ENCODE measurements around the gene AFAP1L2.

The AFAP1L2 gene

DNA sequence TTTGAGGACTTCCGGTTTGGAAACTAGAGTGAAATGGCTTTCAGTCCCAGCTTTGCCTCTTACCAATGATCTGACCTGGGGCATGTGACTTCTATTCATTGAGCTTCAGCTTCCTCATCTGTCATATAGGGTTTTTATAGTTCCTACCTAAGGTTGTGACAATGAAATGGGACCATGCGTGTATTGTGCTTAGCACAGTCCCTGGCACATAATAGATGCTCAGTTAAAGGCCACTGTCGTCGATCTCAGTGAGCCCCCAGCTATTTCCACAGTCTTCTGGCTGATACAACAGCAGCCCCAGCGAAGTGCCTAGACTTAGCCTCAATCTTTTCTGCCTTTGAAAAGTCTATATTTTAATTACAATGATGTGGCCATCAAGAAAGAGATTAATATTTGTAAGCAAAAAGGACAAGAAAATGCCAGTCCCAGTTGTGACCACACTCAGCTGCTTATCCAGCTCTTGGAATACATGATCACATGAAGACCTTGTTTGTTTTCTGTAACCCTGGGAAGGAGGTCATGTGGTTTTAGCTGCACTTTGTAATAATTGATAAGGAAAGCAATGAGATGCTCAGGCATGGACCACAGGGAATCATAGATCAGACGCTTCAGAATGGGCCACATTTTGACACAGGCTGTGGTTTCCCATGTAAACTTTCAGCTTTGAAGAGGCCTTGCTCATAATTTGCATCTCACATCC is 120.6 kb downstream of the AFAP1L2 start:
- no peak for DNase-seq

DNA sequence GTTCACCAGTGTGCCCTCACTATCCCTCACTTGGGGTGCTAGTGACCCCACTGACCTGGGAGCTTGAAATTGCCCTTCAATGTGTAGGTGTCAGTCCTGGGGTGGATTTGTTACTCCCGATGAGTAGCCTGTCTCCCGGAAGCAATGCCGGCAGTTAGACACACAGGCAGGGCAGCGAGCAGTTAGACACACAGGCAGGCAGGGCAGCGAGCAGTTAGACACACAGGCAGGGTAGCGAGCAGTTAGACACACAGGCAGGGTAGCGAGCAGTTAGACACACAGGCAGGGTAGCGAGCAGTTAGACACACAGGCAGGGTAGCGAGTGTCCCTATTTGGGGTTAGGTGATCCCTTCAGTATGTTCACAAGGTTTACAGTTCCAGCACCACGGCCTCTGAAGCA is 121.2 kb downstream of the AFAP1L2 start:
- no peak for DNase-seq

DNA sequence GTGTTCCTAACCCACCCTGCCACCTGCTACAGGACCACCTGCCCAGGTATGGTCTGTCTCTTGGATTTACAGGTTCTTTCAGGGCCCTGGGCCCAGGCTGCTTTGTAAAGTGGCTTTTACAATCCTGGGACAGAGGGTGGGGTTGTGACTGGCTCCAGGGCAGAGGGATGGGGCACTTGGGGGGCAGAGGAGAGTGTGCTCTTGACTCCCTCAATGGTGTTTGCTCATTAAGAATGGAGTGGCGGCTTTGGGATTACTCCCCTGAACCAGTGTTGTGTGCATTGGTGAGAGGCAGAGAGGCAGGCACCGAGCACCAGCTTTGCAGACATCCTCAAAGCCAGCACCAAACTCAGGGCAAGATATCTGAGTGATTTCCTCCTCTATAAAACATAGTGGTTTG is 121.8 kb downstream of the AFAP1L2 start:
- no peak for DNase-seq

DNA sequence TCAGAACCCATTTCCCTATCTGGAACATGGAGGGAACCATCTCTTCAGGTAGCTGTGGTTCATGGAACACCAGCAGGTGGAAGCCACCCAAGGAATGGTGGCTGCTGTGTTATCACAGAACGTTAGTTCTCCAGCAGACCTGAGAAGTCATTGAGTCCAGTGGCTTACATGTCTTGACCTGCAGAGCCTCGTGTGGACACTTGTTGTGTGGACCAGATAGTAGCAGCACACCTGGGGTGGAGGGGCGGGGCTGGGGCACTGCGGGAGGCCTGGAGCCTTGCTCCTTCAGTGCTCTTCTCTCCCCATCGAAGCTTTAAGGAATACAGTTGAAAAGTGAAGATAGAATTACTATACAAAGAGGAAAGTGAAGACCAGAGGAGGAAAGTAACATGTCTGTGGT is 122.8 kb downstream of the AFAP1L2 start:
- no peak for DNase-seq

DNA sequence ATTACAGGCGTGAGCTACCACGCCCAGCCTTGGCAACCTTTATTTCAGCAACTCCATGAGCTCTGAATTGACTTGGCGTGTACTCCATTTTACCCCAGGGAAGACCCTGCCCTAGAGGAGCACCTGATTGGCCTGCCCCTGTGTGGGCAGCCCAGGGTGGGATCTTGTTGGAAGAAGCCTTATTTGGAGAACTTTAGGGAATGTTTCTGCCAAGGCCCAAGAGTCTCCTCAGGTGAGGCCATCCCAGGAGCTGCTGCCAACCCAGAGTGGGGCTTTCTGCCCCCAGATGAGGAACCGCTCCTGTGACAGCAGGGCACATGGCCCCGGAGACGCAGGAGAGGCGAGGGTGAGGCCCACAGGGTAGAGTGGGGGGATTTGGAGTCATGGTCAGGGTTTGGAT is 123.3 kb downstream of the AFAP1L2 start:
- no peak for DNase-seq

DNA sequence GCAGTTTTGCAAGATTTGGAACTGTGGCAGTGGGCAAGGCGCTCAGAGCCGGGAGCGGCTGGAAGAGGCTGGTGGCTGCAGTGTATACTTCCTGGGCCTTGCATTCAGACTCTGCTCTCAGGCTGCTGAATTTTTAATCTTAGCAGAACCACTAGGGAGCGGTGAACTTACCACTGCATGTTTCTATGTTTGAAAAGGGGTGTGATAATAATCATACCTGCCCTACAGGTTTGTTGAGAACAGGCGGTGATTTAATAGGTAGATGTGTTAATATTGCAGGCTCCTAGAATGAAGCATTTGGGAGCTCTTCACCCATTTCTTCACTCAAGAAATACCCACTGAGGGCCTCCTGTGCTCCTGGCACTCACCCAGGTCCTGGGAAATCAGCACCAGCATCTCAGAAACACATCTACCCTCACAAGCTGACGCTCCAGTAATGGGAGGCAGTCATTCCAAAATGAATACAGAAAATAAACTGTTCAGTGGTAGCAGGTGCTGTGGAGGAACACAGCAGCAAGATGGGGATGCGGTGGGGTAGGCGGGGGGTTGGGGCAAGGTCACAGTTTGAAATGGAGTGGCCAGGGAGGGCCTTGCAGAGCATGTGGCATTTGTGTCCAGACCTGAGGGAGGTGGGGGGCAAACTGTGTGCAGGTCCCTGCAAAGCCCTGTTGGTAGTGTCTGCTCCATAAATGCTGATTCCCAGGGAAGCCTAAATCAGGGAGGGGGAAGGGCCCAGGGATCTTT is 124.2 kb downstream of the AFAP1L2 start:
- no peak for DNase-seq

DNA sequence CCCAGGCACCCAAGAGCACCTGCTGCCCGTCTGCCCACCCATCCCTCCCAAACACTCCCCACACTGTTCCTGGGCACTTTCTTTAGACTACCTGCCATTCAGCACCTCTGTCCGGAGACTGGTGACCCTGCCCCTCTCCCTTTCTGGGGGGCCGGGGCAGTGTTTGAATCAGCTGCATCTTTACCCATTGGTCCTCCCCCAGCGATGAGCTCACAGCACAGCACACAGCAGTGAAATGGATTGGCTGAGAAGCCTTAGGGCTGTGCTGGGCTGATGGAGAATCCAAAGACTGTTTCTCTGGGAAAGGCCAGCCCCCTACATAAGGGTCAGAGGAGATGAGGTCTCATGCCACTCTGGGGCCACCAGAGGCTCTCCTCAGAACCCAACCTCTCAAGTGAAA is 125.0 kb downstream of the AFAP1L2 start:
- no peak for DNase-seq

DNA sequence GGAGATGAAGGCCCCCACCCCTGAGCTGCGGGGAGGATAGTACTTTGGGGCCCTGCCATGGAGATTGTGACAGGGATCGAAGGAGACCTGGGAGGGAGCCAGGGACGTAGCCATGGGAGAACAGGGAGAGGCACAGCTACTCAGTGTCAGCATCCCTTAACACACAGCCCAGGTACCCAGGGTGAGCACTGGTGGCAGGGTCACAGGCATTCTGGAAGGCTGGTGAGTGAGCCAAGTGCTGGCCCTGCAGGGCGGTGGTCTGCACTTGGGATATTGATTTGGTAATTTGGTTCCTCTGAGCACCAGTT is 125.5 kb downstream of the AFAP1L2 start:
- DNase-seq = no peak

DNA sequence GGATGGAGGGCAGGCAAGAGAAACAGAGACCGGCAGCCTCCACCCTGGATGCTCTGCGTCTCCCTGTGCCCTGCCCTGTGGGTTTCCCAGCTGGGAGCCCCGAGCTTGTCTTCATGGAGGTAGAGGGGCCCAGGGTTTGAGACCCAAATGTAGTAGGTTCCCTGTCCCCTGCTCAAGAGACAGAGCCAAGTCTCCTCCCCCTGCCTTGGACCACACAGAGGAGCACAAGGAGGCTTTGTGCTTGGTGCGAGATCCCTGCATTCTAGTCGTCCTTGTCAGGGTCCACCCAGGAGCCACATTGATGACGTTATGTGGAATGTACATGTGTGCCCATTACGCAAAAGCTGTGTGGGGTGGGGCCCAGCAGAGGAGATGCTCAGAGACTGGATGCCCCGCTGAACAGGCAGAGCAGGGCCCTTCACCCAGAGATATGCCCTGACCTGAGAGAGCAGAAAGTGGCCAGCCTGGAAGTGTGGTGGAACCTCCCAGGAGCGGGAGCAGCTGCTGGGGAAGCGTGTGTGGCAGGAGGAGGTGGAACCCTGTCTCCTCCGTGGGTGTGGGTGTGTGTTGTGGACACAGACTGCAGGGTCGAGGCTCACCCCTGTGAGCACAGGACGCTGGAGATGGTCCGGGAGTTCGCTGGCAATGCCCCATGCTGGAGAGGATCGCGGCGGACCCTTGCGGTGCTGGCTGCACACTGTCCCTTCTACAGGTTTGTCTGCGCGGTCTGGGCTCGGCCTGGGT is 126.0 kb downstream of the AFAP1L2 start:
- DNase-seq = no peak

DNA sequence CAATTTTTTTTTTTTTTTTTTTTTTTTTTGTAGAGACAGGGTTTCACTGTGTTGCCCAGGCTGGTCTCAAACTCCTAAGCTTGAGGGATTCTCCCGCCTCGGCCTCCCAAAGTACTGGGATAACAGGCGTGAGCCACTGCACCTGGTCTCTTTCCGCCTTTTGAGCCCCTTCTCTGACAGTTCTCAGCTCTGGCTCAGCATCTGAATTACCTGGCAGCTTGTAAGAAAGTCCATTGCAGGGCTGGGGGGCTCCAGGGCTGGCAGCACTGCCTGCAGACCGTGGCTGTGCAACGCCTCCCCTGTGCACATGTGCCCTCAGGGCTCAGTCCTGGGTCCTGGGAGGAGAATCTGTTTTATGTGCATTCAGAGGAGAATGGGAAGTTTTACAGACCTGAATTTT is 127.6 kb downstream of the AFAP1L2 start:
- DNase-seq = no peak

DNA sequence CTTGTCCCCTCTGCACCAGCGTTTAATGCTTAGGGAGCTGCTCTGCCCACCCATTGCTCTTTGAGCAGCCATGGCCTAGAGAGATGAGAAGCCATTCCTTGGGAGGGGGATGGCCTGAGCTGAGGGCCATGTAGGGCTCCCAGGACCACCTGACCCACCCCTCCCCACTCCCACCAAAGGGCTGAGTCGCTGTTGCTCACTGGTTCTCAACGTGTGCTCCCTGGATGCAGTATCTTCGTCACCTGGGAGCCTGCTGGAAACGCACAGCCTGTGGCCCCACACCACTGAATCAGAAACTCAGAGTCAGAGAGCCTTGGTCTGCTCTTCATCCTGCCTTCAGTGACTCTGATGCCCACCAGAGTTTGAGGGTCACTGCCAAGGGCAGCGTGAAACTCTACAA is 128.2 kb downstream of the AFAP1L2 start:
- no peak for DNase-seq

DNA sequence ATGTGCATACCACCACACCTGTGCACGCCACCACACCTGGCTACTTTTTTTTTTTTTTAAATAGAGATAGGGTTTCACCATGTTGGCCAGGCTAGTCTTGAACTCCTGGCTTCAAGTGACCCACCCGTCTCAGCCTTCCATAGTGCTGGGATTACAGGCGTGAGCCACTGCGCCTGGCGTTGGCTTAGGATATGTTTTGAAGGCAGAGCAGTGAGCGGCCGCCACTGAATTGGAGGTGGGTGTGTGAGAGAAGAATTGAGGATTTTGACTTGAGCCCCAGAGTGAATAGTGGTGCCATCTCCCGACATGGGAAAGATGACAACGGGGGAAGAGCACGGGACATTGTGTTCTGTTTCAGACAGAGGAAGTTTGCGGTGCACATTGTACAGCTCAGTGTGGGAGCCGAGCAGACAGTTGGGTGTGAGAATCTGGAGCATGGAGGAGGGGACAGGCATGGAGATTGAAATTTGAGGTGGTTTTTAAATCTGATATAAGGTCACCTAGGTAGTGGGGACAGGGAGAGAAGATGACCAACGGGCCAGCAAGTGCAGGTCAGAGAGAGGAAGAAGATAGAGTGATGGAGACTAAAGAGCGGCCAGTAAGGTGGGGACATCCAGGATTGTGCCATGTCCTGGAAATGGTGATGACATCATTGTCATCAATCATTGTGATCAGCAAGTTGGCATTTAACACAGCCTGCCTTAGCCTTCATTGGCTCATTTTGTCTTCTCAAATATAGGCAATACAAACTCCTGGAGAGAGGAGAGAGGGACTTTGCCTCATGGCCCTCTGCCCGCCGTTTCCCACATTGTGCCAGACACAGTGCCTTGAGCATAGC is 129.5 kb downstream of the AFAP1L2 start:
- DNase-seq = no peak

DNA sequence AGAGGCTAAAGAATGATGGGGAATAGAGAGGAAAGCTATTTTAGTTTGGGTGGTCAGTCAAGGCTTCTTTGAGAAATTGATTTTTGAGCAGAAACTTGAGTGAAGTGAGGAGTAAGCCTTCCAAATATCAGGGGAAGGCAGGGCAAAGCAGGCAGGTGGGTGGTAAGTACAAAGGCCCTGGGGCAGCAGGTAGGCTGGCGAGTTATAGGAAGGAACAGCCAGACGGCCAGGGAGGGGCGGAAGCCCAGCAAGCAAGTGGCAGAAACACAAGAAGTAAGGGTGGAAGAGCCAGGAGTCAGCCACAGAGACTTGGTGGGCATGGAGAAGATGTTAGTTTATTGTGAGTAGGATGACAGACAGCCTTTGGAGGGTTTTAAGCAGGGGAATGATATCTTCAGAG is 130.4 kb downstream of the AFAP1L2 start:
- DNase-seq = no peak

DNA sequence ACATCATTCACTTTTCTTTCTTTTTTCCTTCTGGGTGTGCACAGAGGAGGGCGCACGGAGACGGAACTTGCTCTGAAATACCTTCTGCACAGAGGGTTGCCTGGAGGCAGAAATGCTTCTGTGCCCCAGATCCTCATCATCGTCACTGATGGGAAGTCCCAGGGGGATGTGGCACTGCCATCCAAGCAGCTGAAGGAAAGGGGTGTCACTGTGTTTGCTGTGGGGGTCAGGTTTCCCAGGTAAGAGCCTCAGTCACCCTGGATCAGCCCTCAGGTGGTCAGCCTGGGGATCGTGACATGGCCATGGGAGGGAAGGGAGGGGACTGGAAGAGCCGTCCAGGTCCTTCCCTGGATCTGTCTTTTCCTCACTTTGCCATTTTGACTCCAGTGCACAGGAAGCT is 131.6 kb downstream of the AFAP1L2 start:
- DNase-seq = no peak

DNA sequence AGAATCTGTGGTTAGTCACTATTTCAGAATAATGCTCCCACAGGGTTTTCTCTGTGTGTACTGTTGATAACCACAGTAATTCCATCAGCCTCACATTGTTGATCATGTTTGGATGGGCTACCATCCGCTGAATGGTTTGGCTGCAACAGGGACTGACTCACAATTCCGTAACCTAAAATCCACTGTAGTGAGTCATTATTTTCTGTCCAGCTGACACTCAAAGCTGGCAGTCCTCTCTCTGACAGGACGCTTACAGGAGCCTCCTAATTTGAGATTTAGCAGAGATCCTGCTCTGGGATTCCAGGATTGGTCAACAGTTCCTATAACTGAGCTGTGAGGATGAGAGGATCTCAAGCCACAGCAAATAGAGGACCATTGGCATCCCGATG is 132.5 kb downstream of the AFAP1L2 start:
- no peak for DNase-seq

DNA sequence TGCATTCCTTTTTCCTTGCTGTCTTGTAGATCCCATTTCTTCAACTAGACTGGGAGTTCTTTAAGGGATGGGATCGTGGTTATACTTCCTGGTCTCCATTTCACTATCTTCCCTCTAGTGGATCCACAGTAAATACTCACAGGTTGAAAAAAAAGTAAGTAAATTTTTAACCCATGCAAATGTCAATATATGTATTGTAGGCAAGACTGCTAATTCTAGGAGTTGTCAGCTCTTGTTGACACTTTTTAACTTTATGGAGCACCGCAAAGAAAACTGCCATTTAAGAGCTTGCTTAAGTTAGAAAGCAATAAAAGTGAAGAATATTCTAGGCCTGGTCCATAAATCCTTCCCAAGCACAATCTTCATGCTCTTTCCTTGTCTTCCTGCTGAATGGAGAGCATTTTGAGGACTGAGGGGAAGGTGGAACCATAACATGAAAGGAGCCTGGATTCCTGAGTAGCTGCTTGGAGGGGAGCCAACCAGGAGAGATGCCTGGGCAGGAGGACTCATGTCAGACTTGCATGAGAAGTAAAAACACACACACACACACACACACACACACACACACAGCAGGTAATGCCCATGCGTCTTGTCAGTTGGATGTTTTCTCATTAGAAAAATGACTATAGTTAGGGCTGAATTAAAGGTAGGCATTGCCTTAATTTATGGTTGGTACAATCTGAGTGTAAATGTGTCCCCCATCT is 133.1 kb downstream of the AFAP1L2 start:
- DNase-seq = no peak

DNA sequence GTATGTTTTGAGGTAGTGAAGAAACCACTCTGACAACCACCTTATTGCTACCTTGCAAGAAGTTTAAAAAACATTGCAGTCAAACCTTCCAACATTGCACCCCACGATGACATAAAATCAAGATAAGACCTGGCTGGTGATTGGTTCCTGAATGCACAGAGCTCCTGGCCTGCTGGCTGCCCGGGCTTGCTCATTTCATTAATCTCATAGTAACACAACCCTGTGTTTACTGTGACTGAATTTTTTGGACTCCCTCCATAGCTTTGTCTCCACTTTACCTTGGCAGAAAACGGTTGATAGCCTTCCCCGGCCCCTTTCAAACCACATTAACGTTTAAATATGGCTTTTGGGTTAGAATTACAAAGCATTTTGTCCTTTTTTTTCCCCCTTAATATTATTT is 137.8 kb downstream of the AFAP1L2 start:
- DNase-seq = no peak

DNA sequence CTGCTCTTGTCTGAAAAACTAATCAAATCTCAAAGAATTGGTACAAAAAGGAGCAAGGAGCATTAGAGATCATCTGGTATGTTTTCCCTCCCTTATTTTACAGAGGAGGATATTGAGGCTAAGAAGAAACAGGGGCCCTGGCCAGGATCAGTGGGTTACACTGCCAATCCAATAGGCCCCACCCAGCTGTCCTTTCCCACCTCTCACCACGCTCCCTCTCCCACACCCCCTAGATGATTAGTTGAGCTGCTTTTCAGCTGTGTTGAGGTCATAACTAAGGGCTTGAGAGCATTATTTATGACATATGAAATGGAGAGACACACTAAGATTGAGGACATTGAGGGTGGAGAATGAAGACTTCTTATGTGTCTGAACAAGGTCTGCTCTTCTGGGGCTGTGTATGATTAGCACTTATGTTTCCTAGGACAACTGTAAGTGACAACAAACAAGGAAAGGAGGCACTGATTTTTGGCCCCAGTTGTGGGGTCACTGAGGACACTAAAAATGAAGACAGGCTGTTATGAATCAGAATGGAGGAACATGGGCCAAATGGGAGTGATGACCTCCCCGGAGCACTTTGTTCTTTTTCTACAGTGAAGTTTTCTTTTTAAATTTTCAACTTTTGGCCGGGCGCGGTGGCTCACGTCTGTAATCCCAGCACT is 138.8 kb downstream of the AFAP1L2 start:
- DNase-seq = no peak

DNA sequence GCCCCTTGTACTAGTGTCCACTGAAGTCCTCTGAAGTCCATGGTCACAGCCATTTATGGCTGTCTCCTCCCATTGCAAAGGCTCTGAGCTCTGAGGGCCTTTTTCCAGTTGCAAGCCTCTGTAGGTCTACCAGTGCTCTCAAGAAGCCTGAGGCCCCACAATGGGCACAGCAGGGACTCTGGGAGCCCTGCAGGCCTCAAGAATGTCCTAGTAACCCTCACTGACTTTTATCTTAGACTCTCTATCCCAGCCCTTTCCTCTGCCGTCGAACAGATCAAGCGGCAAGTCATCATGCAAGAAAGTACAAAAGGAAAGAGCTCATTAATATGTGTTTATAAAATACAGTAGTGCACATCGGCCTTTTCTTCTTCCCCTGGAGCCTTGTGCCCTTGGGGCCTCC is 141.8 kb downstream of the AFAP1L2 start:
- no peak for DNase-seq

DNA sequence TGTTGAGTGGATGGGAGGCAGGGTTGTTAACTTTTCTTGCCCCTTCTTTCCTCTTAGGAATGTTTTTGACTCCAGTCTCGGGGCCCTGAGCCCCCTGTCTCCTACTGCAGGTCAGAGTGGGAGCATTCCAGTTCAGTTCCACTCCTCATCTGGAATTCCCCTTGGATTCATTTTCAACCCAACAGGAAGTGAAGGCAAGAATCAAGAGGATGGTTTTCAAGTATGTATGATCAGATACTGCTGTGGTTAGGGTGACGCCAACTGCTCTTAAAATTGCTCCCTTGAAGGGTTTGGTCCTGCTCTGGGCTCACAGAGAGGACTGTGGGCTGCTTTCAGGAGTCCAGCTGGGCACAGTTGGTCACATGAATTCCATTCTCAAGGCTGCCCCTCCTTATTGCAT is 143.2 kb downstream of the AFAP1L2 start:
- DNase-seq = no peak

DNA sequence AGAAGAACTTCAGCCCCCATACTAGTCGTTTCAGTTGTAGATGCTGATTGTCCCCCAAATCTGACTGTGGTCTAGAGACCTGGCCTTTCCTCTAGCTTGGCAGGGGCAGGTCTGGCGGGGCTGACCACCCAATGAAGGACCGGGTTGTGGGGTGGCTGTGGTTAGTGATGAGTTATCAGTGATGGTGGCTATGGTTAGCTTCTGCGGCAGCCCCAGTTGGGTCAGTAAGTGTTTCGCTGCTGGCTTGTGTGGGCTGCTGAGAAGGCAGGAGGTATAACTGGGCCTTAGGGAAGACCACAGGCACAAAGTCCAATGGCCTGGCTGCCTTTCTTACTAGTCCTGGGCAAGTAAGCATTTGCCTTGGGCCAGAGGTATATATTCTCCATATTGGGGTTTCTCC is 143.9 kb downstream of the AFAP1L2 start:
- no peak for DNase-seq

DNA sequence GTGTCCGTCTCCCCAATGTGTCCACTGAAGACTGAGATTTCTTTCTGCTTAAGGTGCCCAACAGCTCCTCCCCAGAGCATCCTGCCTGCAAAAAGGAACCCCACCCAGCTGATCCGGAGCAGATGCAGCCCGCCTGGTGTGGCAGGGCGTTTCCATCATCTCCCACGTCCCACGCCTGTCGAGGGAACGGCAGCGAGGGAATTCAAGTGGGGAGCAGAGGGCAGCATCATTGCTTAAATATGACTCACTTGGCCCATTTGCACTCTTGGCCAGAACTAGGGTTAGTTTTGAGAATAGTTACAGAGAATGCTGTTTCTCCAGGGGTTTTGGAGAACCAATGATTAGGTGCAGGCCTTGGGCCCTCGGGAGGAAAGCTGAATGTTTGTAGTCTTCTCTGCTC is 144.5 kb downstream of the AFAP1L2 start:
- no peak for DNase-seq

All from activated gamma-delta T cell (primary cell).